ENCODE results near the gene GEN1.
A peak's percentile ranks its signal among the peaks of the same experiment; 100 is the strongest.

GEN1 gene

GRCh38 chr2:17717666-17718065 is 36.3 kb upstream of the GEN1 start:
- no peak overlapping the region for H3K4me3 ChIP-seq (replicated peaks; ENCODE audit: low read depth, low read length)
- no peak for DNase-seq (ENCODE audit: low read depth)
- no peak for TF ChIP-seq CTCF (IDR thresholded peaks at IDR 0.05; ENCODE audit: low read length, missing control alignments)

GRCh38 chr2:17718689-17719088 is 35.2 kb upstream of the GEN1 start:
- no peak for DNase-seq (ENCODE audit: low read depth)
- TF ChIP-seq CTCF (IDR thresholded peaks at IDR 0.05; ENCODE audit: low read length, missing control alignments): no peak

GRCh38 chr2:17719562-17720371 is 34.2 kb upstream of the GEN1 start:
- DNase-seq (ENCODE audit: low read depth): peak; percentile 50
- TF ChIP-seq CTCF (IDR thresholded peaks at IDR 0.05; ENCODE audit: low read length, missing control alignments): peak; percentile 87
- no peak overlapping the region for H3K4me3 ChIP-seq (replicated peaks; ENCODE audit: low read depth, low read length)

More at GRCh38 chr2:17718689-17719088, 35.2 kb upstream of the GEN1 start:
- H3K4me3 ChIP-seq (replicated peaks; ENCODE audit: low read depth, low read length): no peak overlapping the region

- DNase-seq (ENCODE audit: low read depth): no peak
- TF ChIP-seq CTCF (IDR thresholded peaks at IDR 0.05; ENCODE audit: low read length, missing control alignments): no peak
- H3K4me3 ChIP-seq (replicated peaks; ENCODE audit: low read depth, low read length): no peak overlapping the region
Measured at GRCh38 chr2:17728210-17728609, 25.7 kb upstream of the GEN1 start.

GRCh38 chr2:17729880-17730279 is 24.1 kb upstream of the GEN1 start:
- no peak overlapping the region for H3K4me3 ChIP-seq (replicated peaks; ENCODE audit: low read depth, low read length)
- TF ChIP-seq CTCF (IDR thresholded peaks at IDR 0.05; ENCODE audit: low read length, missing control alignments): no peak

GRCh38 chr2:17733599-17733998 is 20.3 kb upstream of the GEN1 start:
- H3K4me3 ChIP-seq (replicated peaks; ENCODE audit: low read depth, low read length): no peak overlapping the region
- no peak for TF ChIP-seq CTCF (IDR thresholded peaks at IDR 0.05; ENCODE audit: low read length, missing control alignments)
- DNase-seq (ENCODE audit: low read depth): no peak

More at GRCh38 chr2:17729880-17730279, 24.1 kb upstream of the GEN1 start:
- no peak for DNase-seq (ENCODE audit: low read depth)

GRCh38 chr2:17735864-17736263 is 18.1 kb upstream of the GEN1 start:
- no peak for DNase-seq (ENCODE audit: low read depth)
- H3K4me3 ChIP-seq (replicated peaks; ENCODE audit: low read depth, low read length): no peak overlapping the region
- TF ChIP-seq CTCF (IDR thresholded peaks at IDR 0.05; ENCODE audit: low read length, missing control alignments): no peak

Measured in fibroblast of pulmonary artery (primary cell).